GM23338 (cell line): Measurements from ENCODE around the gene FRK.

ENCODE experiments used
- EZH2 ChIP-seq: fragments of 200-600 bp; sonication (generic); IDR thresholded peaks from one replicate; pipeline ENCODE4 v1.8.0; 2017; ENCODE audit warnings: antibody characterized with exemption, mild to moderate bottlenecking, low read depth; ENCODE audit not compliant: unreplicated experiment
- TF ChIP-seq, protein P1 (sequence below), 2 experiments: fragments of 200-600 bp in 1 of 2; sonication (generic) in 1 of 2; conservative IDR thresholded peaks; 2 replicates each; pipeline versions ENCODE4 v1.5.1 to v1.6.1; 2016 to 2017; ENCODE audit warnings: antibody characterized with exemption in 2 of 2, low read depth in 2 of 2, mild to moderate bottlenecking in 2 of 2, moderate library complexity in 1 of 2

- TF ChIP-seq, protein P1, sequence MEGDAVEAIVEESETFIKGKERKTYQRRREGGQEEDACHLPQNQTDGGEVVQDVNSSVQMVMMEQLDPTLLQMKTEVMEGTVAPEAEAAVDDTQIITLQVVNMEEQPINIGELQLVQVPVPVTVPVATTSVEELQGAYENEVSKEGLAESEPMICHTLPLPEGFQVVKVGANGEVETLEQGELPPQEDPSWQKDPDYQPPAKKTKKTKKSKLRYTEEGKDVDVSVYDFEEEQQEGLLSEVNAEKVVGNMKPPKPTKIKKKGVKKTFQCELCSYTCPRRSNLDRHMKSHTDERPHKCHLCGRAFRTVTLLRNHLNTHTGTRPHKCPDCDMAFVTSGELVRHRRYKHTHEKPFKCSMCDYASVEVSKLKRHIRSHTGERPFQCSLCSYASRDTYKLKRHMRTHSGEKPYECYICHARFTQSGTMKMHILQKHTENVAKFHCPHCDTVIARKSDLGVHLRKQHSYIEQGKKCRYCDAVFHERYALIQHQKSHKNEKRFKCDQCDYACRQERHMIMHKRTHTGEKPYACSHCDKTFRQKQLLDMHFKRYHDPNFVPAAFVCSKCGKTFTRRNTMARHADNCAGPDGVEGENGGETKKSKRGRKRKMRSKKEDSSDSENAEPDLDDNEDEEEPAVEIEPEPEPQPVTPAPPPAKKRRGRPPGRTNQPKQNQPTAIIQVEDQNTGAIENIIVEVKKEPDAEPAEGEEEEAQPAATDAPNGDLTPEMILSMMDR (conservative IDR thresholded peaks at IDR 0.05; ENCODE audit: low read depth in 2 of 2): no peak
- TF ChIP-seq EZH2: no peak
These were observed 40.6 kb upstream of the FRK start for GRCh38 chr6:116101302-116101718.
